Measurements from ENCODE around the gene CRTAP. TPM values are rescaled to one million over a fixed set of nuclear protein-coding genes. Genes with fewer than 3 reads are reported as not detected.
A peak's percentile ranks its signal among the peaks of the same experiment; 100 is the strongest.

The CRTAP gene
- total RNA-seq, 2 experiments from 2014 or later: 39.2 to 43.4 TPM

- Mint-ChIP-seq H3K27me3 (no peaks in the 10 kb centered on the region), H3K36me3 (ENCODE audit: low read depth) (no peaks in the 10 kb centered on the region), H3K9me3 (ENCODE audit: low read depth) (no peaks in the 10 kb centered on the region), H3K27ac (no peak overlapping the region), H3K4me1 (peaks cover 47% of the 10 kb centered on the region), H3K4me3 (peak overlapping the region; percentile 77)
- CTCF ChIA-PET: interaction anchor here (1.4 to 2.1 kb wide), 4 partner anchors 10 to 257 kb away, joined by 3 to 17 read pairs (median 4); no protein-coding TSS in a partner anchor
- intact Hi-C loops (cut with DNase I, micrococcal nuclease): loop anchor here (2.0 to 10.0 kb wide), 2 partner anchors 92 to 320 kb away; no protein-coding TSS in a partner anchor
- DNase-seq (peak; percentile 18), ATAC-seq (no peak)
- POLR2A ChIA-PET: interaction anchor here (1.1 kb wide), 1 partner anchor 19 kb away, joined by 3 read pairs; no protein-coding TSS in a partner anchor
These were observed 1.4 kb downstream of the CRTAP start for GRCh38 chr3:33115024-33115768.

- intact Hi-C loops (cut with DNase I, micrococcal nuclease): loop anchor here in 1 of 2 experiments (10.0 kb wide), 1 partner anchor 317 kb away; no protein-coding TSS in a partner anchor
- no peak overlapping the region for H3K4me3 Mint-ChIP-seq
These were observed 3.6 kb downstream of the CRTAP start for GRCh38 chr3:33117461-33117860.

GRCh38 chr3:33119891-33120290, 6.1 kb downstream of the CRTAP start:
- ATAC-seq: no peak

More at GRCh38 chr3:33117461-33117860, 3.6 kb downstream of the CRTAP start:
- no peaks in the 10 kb centered on the region for H3K27me3 Mint-ChIP-seq
- ATAC-seq (no peak), DNase-seq (peak; percentile 19)
- H3K9me3 Mint-ChIP-seq (ENCODE audit: low read depth): no peaks in the 10 kb centered on the region
- H3K36me3 Mint-ChIP-seq (ENCODE audit: low read depth): peaks cover 8% of the 10 kb centered on the region
- H3K27ac Mint-ChIP-seq: peak overlapping the region; percentile 3
- POLR2A ChIA-PET: interaction anchor here (0.6 kb wide), 1 partner anchor 430 kb away, joined by 3 read pairs; no protein-coding TSS in a partner anchor
- CTCF ChIA-PET: interaction anchor here (0.6 to 1.3 kb wide), 4 partner anchors 18 to 669 kb away, joined by 3 to 6 read pairs (median 4); no protein-coding TSS in a partner anchor
- H3K4me1 Mint-ChIP-seq: peaks cover 30% of the 10 kb centered on the region

GRCh38 chr3:33122991-33123390, 9.2 kb downstream of the CRTAP start:
- POLR2A ChIA-PET: no interaction called here

More at GRCh38 chr3:33119891-33120290, 6.1 kb downstream of the CRTAP start:
- intact Hi-C loops (cut with DNase I, micrococcal nuclease): loop anchor here in 1 of 2 experiments (10.0 kb wide), 1 partner anchor 315 kb away; no protein-coding TSS in a partner anchor
- Mint-ChIP-seq H3K4me1 (peaks cover 26% of the 10 kb centered on the region), H3K9me3 (ENCODE audit: low read depth) (no peaks in the 10 kb centered on the region), H3K36me3 (ENCODE audit: low read depth) (peaks cover 12% of the 10 kb centered on the region), H3K27ac (no peak overlapping the region), H3K4me3 (no peak overlapping the region), H3K27me3 (no peaks in the 10 kb centered on the region)
- CTCF ChIA-PET: interaction anchor here (1.2 kb wide), 1 partner anchor 11 kb away, joined by 4 read pairs; no protein-coding TSS in a partner anchor
- POLR2A ChIA-PET: no interaction called here
- no peak for DNase-seq

GRCh38 chr3:33124638-33125037, 10.8 kb downstream of the CRTAP start:
- H3K27ac Mint-ChIP-seq: peak overlapping the region; percentile 32
- intact Hi-C loops (cut with DNase I, micrococcal nuclease): loop anchor here in 1 of 2 experiments (5.0 kb wide), 1 partner anchor 593 kb away; the partner anchor contains the start of gene CLASP2
- ChIA-PET POLR2A (no interaction called here), CTCF (interaction anchor here (0.7 to 1.9 kb wide), 4 partner anchors 8 to 248 kb away, joined by 3 to 8 read pairs (median 4); no protein-coding TSS in a partner anchor)
- H3K4me3 Mint-ChIP-seq: no peak overlapping the region
- no peaks in the 10 kb centered on the region for H3K27me3 Mint-ChIP-seq
- DNase-seq (peak; percentile 11), ATAC-seq (peak; percentile 68)
- H3K4me1 Mint-ChIP-seq: peaks cover 16% of the 10 kb centered on the region
- peaks cover 24% of the 10 kb centered on the region for H3K36me3 Mint-ChIP-seq (ENCODE audit: low read depth)
- H3K9me3 Mint-ChIP-seq (ENCODE audit: low read depth): no peaks in the 10 kb centered on the region

More at GRCh38 chr3:33122991-33123390, 9.2 kb downstream of the CRTAP start:
- CTCF ChIA-PET: interaction anchor here (1.9 kb wide), 1 partner anchor 9 kb away, joined by 8 read pairs; no protein-coding TSS in a partner anchor
- peaks cover 18% of the 10 kb centered on the region for H3K4me1 Mint-ChIP-seq
- ATAC-seq (no peak), DNase-seq (no peak)
- no peaks in the 10 kb centered on the region for H3K9me3 Mint-ChIP-seq (ENCODE audit: low read depth)
- H3K36me3 Mint-ChIP-seq (ENCODE audit: low read depth): peaks cover 24% of the 10 kb centered on the region
- no peak overlapping the region for H3K4me3 Mint-ChIP-seq
- intact Hi-C loops (cut with DNase I, micrococcal nuclease): no loop called here
- no peak overlapping the region for H3K27ac Mint-ChIP-seq
- H3K27me3 Mint-ChIP-seq: no peaks in the 10 kb centered on the region

- DNase-seq (no peak), ATAC-seq (no peak)
- POLR2A ChIA-PET: no interaction called here
- peaks cover 21% of the 10 kb centered on the region for H3K36me3 Mint-ChIP-seq (ENCODE audit: low read depth)
- H3K27ac Mint-ChIP-seq: no peak overlapping the region
- no peak overlapping the region for H3K4me3 Mint-ChIP-seq
- intact Hi-C loops (cut with DNase I, micrococcal nuclease): loop anchor here in 1 of 2 experiments (5.0 kb wide), 1 partner anchor 591 kb away; the partner anchor contains the start of gene CLASP2
- peaks cover 16% of the 10 kb centered on the region for H3K4me1 Mint-ChIP-seq
- CTCF ChIA-PET: interaction anchor here (1.3 kb wide), 1 partner anchor 247 kb away, joined by 5 read pairs; no protein-coding TSS in a partner anchor
- H3K9me3 Mint-ChIP-seq (ENCODE audit: low read depth): no peaks in the 10 kb centered on the region
- H3K27me3 Mint-ChIP-seq: no peaks in the 10 kb centered on the region
These were observed 12.0 kb downstream of the CRTAP start for GRCh38 chr3:33125840-33126239.

GRCh38 chr3:33128706-33129105, 14.9 kb downstream of the CRTAP start:
- intact Hi-C loops (cut with DNase I, micrococcal nuclease): loop anchor here in 1 of 2 experiments (5.0 kb wide), 1 partner anchor 589 kb away; the partner anchor contains the start of gene CLASP2
- Mint-ChIP-seq H3K9me3 (ENCODE audit: low read depth) (no peaks in the 10 kb centered on the region), H3K27ac (no peak overlapping the region), H3K36me3 (ENCODE audit: low read depth) (peaks cover 22% of the 10 kb centered on the region), H3K4me3 (no peak overlapping the region), H3K27me3 (no peaks in the 10 kb centered on the region), H3K4me1 (peaks cover 17% of the 10 kb centered on the region)
- no peak for ATAC-seq
- ChIA-PET POLR2A (no interaction called here), CTCF (interaction anchor here (1.0 to 4.4 kb wide), 3 partner anchors 9 to 244 kb away, joined by 3 to 81 read pairs (median 3); no protein-coding TSS in a partner anchor)
- no peak for DNase-seq

GRCh38 chr3:33130144-33130543, 16.3 kb downstream of the CRTAP start:
- no peaks in the 10 kb centered on the region for H3K9me3 Mint-ChIP-seq (ENCODE audit: low read depth)
- ATAC-seq (no peak), DNase-seq (no peak)
- H3K4me3 Mint-ChIP-seq: no peak overlapping the region
- peaks cover 17% of the 10 kb centered on the region for H3K4me1 Mint-ChIP-seq
- POLR2A ChIA-PET: no interaction called here
- intact Hi-C loops (cut with DNase I, micrococcal nuclease): loop anchor here in 1 of 2 experiments (2.0 to 5.0 kb wide), 3 partner anchors 122 to 657 kb away; no protein-coding TSS in a partner anchor
- H3K27me3 Mint-ChIP-seq: no peaks in the 10 kb centered on the region
- peaks cover 22% of the 10 kb centered on the region for H3K36me3 Mint-ChIP-seq (ENCODE audit: low read depth)
- H3K27ac Mint-ChIP-seq: no peak overlapping the region
- CTCF ChIA-PET: interaction anchor here (0.6 to 4.4 kb wide), 7 partner anchors 14 to 743 kb away, joined by 3 to 81 read pairs (median 4); no protein-coding TSS in a partner anchor

GRCh38 chr3:33131331-33132018, 17.7 kb downstream of the CRTAP start:
- no peaks in the 10 kb centered on the region for H3K27me3 Mint-ChIP-seq
- CTCF ChIA-PET: interaction anchor here (0.5 to 4.4 kb wide), 50 partner anchors 8 to 724 kb away, joined by 3 to 81 read pairs (median 4); partner anchors contain the start of gene CRTAP
- DNase-seq (peak; percentile 54), ATAC-seq (peak; percentile 63)
- H3K4me3 Mint-ChIP-seq: no peak overlapping the region
- no peak overlapping the region for H3K27ac Mint-ChIP-seq
- H3K36me3 Mint-ChIP-seq (ENCODE audit: low read depth): peaks cover 17% of the 10 kb centered on the region
- H3K4me1 Mint-ChIP-seq: peaks cover 10% of the 10 kb centered on the region
- POLR2A ChIA-PET: interaction anchor here (0.9 kb wide), 1 partner anchor 242 kb away, joined by 3 read pairs; no protein-coding TSS in a partner anchor
- intact Hi-C loops (cut with DNase I, micrococcal nuclease): loop anchor here (1.0 to 5.0 kb wide), 7 partner anchors 121 to 656 kb away; no protein-coding TSS in a partner anchor
- H3K9me3 Mint-ChIP-seq (ENCODE audit: low read depth): no peaks in the 10 kb centered on the region

- Mint-ChIP-seq H3K9me3 (ENCODE audit: low read depth) (no peaks in the 10 kb centered on the region), H3K27me3 (no peaks in the 10 kb centered on the region), H3K27ac (no peak overlapping the region), H3K36me3 (ENCODE audit: low read depth) (peaks cover 20% of the 10 kb centered on the region), H3K4me1 (peaks cover 10% of the 10 kb centered on the region), H3K4me3 (no peak overlapping the region)
- no peak for DNase-seq
- intact Hi-C loops (cut with DNase I, micrococcal nuclease): loop anchor here in 1 of 2 experiments (5.0 kb wide), 2 partner anchors 120 to 500 kb away; no protein-coding TSS in a partner anchor
- ChIA-PET CTCF (interaction anchor here (0.5 to 4.4 kb wide), 37 partner anchors 8 to 724 kb away, joined by 3 to 81 read pairs (median 4); partner anchors contain the start of gene CRTAP), POLR2A (no interaction called here)
- ATAC-seq: no peak
These were observed 18.2 kb downstream of the CRTAP start for GRCh38 chr3:33132019-33132360.
